Activated T-cell treated with anti-CD3 and anti-CD28 coated beads, Interleukin-2, amount 50 U/mL, for 1 hour (primary cell): ENCODE data around the gene RTN1.
"Not testable (repeated sequence)": the region's sequence is repeated elsewhere in the genome, so short reads cannot be mapped to it uniquely, and the experiment has no call there.

ENCODE experiments used
- DNase-seq: peaks from one replicate; pipeline ENCODE4 v3.0.0-alpha.2; 2020

Gene RTN1

DNA sequence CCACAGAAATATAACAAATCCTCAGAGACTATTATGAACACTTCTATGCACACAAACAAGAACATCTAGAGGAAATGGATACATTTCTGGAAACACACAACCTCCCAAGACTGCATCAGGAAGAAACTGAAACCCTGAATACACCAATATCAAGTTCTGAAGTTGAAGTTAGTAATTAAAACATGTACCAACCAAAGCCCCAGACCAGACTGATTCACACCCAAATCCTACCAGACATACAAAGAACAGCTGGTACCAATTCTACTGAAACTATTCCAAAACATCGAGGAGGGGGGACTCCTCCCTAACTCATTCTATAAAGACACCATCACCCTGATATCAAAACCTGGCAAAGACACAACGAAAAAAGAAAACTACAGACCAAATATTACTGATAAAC is 179.3 kb downstream of the RTN1 start:
- DNase-seq, result no peak

DNA sequence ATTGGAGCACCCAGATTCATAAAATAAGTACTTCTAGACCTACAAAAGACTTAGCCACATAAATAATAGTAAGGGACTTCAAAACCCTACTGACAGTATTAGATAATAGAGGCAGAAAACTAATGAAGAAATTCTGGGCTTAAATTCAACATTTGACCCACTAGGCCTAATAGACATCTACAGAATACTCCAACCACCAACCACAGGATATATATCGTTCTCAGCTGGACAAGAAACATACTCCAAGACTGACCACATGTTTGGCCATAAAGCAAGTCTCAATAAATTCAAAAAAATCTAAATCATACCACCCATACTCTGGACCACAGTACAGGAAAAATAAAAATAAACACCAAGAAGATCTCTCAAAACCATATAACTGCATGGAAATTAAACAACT is 180.2 kb downstream of the RTN1 start:
- no peak for DNase-seq

DNA sequence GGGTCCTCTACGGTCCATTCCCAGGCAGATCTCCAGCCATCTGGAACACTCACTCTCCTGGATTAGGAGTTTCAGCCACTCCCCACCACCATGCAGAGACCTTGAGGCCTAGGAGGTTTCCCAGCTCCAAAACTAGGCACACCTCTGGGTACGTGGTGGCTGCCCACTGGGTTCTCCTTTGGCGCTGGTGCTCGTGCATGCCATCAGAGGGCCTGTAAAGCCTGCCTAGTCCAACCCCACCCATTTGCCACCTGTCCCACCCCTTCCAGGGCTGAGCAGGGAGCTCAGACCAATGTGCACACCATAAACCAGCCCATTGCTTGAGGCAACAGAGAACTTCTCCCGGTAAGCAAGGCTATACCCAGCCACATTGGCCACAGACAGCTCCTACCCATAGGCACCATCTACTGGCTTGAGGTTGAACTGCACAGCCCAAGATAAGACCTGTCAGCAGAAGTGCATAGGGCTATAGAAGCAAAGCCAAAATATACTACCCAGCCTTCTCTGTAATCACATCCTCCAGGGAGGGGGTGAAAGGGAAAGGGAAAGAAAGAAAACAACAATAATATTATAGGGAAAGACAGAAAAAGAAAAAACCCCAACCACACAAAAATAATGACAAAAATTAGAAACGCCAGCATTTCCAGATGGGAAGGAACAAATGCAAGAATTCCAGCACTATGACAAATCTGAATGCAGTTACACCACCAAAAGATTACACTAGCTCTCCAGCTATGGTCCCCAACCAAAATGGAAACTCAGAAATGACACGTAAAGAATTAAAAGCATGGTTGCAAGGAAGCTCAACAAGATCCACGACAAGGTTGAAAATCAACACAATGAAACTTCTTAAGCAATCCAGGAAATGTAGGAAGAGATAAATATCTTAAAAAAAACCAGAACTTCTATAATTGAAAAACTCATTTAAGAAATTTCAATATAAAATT is 182.1 kb downstream of the RTN1 start:
- no peak for DNase-seq

DNA sequence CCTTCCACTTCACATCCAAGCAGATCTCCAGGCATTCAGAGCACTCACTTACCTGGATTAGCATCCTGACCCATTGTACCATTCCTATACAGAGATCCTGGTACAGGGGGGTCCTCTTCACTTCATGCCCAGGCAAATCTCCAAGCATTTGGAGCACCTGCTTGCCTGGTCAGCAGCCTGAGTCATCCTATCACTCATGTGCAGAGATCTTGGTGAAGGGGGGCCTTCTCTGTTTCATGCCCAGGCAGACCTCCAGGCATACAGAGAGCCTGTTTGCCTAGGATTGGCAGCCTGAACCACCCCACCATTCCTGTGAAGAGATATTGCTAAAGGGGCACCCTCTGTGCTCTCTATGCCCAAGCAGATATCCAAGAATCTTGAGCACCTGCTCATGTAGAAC is 182.9 kb downstream of the RTN1 start:
- DNase-seq, result no peak

DNA sequence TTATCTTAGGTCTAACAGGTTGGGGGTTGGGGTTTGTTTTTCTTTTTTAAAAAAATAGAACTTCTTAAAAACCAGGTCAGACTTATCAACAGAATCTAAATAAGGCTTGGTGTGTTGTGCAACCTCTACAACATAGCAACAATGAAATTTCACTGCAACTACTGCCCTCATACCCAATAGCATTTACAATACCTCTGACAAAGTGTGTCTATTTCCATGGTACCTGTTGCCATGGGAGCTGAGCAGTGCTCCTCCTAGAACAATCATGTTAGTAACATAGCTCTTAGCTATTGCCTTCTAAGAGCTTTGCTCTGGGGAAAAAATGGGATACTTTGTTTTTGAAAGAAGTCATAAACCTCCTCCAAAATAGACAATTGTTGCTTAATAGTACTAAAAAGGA is 190.7 kb downstream of the RTN1 start:
- no peak for DNase-seq

DNA sequence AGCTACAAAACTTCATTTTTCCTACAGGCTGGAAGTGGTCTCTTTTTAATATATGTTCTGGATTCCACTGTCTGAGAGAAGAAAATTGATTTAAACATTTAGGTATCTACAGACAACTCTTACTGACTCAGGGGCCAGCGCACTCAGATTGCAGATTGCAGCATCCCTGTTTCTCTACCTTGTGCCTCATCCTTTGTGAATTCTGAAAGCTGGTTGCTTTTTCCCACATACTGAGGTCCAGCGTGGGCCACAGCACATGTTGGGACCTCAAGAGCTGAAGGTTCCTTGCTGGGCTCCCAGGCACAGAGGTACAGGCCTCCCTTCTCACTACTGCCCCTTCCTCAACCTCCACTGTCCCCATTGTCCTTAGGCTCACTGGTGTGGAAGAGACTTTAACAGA is 192.2 kb downstream of the RTN1 start:
- DNase-seq, result no peak

DNA sequence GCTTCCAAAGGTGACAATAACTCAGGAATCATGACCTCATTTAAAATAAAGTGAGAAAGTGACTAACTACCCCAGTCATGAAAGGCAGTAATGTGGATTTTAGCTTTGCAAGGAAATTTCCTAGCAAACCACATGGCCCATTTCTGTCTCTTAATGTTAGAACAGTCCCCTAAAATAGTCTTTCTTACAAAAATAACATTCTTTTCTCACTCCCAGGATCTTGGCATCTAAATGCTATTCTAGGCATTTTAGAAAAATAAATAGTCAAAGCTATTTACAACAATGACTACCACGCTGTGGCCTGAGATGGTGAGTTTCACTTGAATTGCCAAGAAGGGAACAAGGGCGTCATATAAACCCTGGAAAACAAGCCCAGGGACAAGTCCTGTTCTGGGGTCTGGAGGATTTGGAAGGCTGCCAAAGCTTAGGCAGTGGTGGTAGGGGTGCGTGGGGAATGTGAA is 192.8 kb downstream of the RTN1 start:
- no peak for DNase-seq

DNA sequence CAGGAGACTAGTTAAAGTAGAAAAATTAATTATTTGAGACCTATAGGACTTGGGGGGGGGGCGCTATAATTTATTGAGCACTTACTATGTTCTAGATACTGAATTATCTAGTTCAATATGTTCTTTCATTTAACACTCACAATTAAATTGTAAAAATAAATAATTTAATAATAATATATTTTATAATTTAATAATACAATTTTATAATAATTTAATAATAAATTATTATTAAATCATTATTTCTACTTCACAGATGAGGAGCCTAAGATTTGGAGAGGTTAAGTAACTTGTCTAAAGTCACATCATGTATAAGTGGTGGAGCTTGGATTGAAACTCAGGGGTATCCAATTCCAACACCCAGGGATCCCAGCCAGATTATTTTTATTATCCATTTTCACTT is 195.2 kb downstream of the RTN1 start:
- no peak for DNase-seq

DNA sequence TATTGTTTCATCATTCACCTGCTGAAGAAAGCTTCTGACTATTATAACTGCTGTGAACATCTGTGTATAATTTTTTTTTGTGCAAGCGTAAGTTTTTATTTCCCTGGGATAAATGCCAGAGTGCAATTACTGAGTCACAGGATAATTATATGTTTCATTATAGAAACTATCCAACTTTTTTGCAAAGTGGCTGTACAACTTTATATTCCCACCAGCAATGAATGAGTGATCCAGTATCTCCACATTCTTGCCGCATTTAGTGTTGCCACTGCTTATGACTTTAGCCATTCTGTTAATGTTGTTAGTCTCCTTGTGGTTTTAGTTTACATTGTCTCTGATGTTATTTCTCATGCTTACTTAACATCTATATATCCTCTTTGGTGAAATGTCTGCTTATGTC is 205.8 kb downstream of the RTN1 start:
- no peak for DNase-seq

DNA sequence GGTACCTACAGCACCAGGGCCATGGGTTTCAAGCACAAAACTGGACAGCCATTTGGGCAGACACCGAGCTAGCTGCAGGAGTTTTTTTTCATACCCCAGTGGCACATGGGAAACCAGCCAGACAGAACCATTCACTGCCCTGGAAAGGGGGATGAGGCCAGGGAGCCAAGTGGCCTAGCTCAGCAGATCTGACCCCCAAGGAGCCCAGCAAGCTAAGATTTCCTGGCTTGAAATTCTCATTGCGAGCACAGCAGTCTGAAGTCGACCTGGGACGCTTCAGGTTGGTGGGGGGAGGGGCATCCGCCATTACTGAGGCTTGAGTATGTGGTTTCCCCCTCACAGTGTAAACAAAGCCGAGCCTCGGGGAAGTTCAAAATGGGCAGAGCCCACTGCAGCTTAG is 212.8 kb downstream of the RTN1 start:
- DNase-seq, result no peak

DNA sequence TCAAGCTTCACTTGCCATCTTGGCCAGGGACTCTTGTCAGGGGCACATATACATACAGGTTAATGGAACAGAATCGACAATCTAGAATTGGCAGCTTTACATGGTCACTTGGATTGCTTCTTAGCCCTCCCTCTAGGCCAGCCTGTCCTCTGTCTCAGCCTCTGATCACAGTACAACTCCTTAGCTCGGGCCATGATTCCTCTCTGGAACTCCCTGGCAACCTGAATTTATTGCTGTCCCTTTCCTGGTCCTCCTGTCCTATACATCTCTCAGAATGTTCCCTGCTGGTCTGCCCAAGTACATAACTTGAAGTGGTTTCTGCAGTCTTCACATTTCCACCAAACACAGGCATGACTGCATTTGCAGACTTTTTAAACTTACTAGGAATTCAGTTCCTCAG is 214.1 kb downstream of the RTN1 start:
- no peak for DNase-seq

DNA sequence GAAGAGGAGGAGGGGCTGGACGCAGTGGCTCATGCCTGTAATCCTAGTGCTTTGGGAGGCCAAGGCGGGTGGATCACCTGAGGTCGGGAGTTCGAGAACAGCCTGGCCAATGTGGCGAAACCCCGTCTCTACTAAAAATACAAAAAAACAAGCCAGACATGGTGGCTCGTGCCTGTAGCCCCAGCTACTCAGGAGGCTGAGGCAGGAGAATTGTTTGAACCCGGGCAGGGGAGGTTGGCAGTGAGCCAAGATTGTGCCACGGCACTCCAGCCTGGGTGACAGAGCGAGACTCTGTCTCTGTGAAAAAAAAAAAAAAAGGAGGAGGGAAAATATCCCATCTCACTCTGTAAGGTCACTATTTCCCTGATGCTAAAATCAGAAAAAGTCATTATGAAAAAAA is 216.4 kb downstream of the RTN1 start:
- not testable (repeated sequence) for DNase-seq

DNA sequence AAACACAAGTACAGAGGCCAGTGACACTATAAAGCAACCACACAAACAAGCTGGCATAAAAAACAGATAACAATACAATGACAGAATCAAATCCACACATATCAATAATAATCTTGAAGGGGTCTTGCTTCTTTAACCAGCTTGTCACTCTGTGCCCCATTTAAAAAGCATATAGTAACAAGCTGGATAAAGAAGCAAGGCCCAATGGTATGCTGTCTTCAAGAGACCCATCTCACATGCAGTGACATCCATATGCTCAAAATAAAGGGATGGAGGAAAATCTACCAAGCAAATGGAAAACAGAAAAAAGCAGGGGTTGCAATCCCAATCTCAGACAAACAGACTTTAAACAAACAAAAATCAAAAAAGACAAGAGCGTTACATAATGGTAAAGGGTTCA is 223.7 kb downstream of the RTN1 start:
- DNase-seq, result not testable (repeated sequence)

DNA sequence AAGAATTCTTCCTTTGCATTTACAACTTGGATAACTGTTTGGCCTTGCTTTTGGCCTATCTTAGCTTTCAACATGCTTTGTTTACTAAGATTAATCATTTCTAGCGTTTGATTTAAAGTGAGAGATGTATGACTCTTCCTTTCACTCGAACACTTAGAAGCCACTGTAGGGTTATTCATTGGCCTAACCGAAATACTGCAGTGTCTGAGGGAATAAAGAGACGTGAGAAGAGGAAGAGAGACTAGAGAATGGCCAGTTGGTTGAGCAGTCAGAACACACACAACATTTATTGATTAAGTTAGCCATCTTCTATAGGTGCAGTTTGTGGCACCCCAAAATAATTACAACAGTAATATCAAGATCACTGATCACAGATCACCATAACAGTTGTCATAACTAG is 231.7 kb downstream of the RTN1 start:
- no peak for DNase-seq

DNA sequence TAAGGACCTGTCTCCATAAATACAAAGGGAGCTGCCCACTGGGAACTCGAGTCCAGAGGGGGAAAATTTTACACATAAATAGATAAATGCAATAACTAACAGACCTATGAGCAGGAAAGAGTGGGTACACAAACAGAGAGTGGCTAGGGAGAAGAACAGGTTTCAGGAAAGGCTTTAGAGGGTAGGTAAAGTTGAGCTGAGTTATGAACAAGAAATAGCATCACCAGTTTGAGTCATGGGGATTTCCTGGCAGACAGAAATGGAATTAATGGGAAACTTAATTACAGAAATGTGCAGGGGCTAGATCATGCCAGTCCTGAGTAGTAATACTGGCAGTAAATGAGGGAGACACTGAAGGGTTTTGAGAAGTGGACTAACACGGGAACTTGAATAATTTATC is 236.0 kb downstream of the RTN1 start:
- no peak for DNase-seq

DNA sequence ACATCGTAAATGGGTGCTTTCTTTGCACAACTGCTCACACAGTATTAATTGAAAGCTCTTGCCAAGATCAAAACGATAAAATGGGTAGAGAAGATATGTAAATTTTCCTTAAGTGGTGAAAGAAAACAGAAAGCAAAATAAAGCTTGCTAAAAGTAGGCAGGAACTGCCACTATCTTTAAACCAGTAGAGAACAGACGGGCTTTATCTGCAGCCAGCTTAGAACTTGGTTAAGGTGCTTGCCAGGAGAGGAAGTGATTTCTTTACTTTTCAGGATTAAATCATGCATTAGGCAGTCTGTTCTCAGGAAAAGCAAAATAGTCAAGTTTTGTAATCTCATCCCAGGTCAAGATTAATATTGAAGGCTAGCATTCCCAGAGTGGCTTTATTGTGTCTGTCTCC is 237.1 kb downstream of the RTN1 start:
- DNase-seq, result no peak

DNA sequence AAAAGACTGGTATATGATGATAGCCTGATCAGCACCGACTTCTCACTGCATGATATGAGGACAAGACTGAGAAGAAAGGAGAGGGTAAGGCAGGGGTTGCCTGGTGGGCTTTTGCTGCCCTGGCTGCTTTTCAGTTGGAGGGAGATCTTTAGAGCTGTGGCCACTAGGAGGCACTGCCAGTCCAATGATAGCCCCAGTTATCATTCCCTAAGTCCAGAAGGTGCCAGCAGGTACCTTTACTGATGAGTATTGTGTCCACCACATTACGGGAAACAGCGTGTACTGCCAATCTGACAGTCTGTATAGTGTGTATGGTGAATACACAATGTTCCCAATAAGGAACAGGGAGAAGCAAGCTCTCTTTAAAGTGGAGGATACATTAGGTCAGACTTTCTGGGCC is 238.2 kb downstream of the RTN1 start:
- DNase-seq, result no peak

DNA sequence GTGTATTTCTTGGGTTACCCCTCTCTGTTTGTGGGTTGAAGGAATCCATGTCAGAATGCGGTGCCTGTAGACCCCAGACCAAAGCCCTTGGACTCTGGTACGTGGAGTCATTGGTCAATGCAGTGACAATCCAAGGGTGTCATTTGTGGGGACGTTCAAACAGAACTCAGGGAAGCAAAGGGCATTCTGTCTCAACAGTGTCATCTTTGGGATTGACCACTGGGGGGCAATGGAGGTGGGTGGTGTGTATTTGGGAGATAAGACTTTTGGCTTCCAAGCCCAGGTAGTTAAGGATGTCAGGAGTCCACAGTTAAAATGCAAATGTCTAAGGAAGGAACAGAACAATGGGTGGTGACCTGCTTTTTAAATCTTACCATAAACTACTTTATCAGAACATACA is 239.3 kb downstream of the RTN1 start:
- DNase-seq, result no peak

DNA sequence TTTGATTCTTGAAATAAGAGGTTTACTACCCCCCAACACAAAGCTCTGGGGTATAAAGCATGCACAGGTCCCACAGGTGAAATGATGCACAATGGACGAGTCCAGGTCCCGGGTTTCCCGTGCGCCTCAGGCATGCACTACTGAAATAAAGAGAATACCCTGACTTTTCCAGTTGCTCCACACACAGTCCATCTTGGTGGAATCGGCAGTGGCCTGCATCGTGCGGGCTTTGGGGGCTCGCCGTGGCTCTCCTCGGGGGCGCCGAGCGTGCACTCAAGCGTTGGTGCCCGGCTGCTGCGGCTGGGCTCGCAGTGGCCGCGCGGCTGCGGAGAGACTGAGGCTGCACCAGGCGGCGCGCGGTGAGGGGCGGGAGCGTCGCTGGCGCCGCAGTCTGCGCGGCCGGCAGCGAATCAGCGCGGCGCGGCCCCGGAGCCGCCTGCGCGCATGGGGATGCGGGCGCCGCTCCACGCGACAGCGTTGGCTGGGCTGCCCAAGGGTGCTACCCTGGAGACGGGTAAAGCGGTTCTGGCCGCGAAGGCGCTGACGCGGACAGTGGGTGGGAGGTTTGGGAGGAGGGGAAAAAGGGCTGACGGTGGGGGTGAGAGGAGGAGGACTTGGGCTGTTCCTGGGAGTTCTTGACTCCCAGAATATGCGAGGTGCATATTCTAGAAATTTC is 240.2 kb downstream of the RTN1 start:
- no peak for DNase-seq

DNA sequence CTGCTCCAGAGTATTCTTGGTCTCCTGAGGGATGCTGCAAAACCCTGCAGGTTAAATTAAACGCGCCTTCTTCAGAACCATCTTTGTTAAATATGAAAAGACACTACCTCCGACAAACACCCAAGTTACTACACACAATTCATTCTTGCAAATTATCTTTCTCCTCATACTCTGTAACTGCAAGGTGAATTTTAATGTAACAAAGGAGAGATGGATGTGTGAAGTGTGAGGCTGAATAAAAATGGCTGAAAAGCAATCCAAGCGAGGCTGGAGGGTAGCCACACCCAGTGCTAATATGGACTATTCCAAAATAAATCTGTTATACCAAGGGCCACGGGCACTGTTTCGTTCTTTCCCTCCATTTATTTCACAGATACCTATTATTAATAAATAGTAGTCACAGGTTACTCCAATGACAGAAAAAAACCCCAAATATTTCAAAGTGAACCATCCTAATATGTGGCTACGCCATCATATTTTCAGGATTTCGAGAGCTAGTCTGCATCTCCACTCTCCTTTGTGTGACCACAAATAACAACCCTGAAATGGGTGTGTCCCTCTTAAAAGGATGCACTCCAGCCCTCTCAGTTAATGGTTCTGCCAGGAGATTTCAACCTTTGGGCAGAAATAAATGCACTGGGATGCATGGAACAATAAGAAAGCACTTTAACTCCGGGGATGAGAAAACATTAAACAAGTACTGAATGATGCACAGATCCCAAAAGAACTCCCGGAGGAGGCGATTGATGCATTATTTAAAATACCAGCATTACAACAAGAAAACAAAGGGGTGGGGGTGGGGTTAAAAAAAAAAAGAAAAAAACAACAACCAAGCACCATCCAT is 240.9 kb downstream of the RTN1 start:
- DNase-seq, result no peak

DNA sequence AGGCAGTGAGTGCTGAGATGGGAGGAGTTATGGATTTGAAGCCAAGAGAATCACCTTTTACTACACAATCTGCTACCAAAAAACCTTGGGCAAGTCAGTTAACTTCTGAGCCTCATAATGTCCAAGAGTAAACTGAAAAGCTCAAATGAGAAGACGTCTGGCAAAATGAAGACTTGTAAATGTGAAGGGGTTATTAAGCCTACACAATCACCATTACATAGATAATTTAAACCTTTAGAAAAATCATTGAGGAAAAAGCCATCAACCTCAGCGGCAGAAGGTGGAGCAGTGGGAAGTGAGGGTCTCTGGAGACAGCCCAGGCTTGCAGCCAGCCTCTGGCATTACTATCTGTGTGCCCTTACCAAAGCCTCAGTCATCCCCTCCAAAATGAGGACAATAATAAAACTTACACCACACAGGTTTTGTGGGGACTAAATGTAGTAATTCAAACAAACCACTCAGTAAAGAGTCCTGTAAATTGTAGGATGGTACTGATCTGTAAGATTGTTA is 243.5 kb downstream of the RTN1 start:
- no peak for DNase-seq

DNA sequence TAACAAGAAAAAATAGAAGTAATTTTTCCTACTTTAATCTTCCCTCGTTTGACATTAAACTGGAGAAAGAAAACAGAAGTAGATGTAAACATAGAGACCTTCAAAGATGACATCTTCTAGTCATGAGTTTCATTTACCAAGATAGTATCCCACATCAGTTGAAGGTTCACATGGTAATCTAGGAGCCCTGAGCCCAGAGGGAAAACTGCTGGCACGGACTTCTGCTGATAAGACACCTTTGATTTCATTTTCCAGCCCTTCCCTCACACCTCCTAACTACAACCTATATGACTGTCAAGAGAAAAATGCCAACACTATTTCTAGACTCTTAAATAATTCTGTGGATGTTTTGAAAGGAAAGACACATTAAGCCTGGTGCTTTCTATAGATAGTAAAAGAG is 247.9 kb downstream of the RTN1 start:
- DNase-seq, result no peak

DNA sequence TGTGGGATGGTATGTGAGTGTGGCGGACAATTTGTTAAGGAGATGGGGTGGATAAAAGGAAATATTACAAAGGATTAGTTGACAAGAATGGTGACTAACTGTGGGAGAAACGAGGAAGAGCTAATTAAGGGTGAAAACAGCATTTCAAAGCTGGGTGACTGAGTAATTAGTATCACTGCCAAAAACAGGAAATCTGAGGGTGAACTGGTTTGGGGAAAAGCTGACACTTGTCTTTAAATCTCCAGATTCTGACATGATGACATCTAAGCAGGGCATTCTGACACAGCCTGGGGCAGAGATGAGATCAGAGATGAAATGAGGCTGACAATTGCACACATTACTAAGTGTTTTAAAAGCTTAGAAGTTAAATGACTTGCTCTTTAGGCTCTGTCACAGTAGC is 251.5 kb downstream of the RTN1 start:
- no peak for DNase-seq
